OCI-LY7 (cell line): ENCODE measurements around the gene SPEF1. TPM values are rescaled to one million over a fixed set of nuclear protein-coding genes. Genes with fewer than 3 reads are reported as not detected.

Experiments
- BruUV-seq: library from RNA; stranded (reverse); fragments of 400-500 nt; replicated peaks from 2 replicates; lab custom pipeline; 2021; lab: Mats Ljungman, UMichigan
- CTCF ChIA-PET: fragments of 300-600 bp; sonication (Branson Sonifier 250); formaldehyde crosslinking; loops from one replicate; lab custom pipeline; 2022; ENCODE audit warnings: antibody characterized with exemption; ENCODE audit not compliant: unreplicated experiment; lab: Charles Lee
- POLR2A ChIA-PET: fragments of 300-600 bp; sonication (Branson Sonifier 250); formaldehyde crosslinking; loops from one replicate; lab custom pipeline; 2022; ENCODE audit warnings: antibody characterized with exemption; lab: Charles Lee
- DNase-seq: peaks from one replicate; pipeline ENCODE4 v3.0.0-alpha.2; 2015; ENCODE audit warnings: low spot score
- H2AFZ ChIP-seq: fragments of 200-600 bp; sonication (generic), shearing (Covaris generic); 2 replicates; pipeline ENCODE4 v1.6.1; 2014; ENCODE audit warnings: mild to moderate bottlenecking, antibody characterized with exemption, low read length, moderate library complexity
- H3K27ac ChIP-seq: fragments of 200-600 bp; sonication (generic); 2 replicates; pipeline ENCODE4 v1.5.1; 2014; ENCODE audit warnings: mixed run types, low read depth, mild to moderate bottlenecking, moderate library complexity, low read length, inconsistent platforms; ENCODE audit not compliant: poor library complexity, severe bottlenecking
- H3K36me3 ChIP-seq: fragments of 200-600 bp; sonication (generic); 2 replicates; pipeline ENCODE4 v1.6.1; 2014; ENCODE audit warnings: mild to moderate bottlenecking, antibody characterized with exemption, low read length, moderate library complexity, mixed read lengths; ENCODE audit not compliant: insufficient read depth
- H3K4me1 ChIP-seq: fragments of 200-600 bp; sonication (generic); 2 replicates; pipeline ENCODE4 v1.5.1; 2014; ENCODE audit warnings: mild to moderate bottlenecking, low read length; ENCODE audit not compliant: insufficient read depth, poor library complexity, severe bottlenecking
- H3K4me2 ChIP-seq: fragments of 200-600 bp; sonication (generic); 2 replicates; pipeline ENCODE4 v1.6.1; 2014; ENCODE audit warnings: mild to moderate bottlenecking, low read length
- H3K4me3 ChIP-seq: fragments of 200-600 bp; sonication (generic); 2 replicates; pipeline ENCODE4 v1.5.1; 2014; ENCODE audit warnings: mild to moderate bottlenecking, low read depth, low read length; ENCODE audit not compliant: poor library complexity, severe bottlenecking
- H3K79me2 ChIP-seq: fragments of 200-600 bp; sonication (generic); 2 replicates; pipeline ENCODE4 v1.6.1; 2016; ENCODE audit warnings: low read depth, mild to moderate bottlenecking, low read length, moderate library complexity, mixed read lengths; ENCODE audit not compliant: insufficient read depth
- H3K9me2 ChIP-seq: fragments of 200-600 bp; sonication (generic); 2 replicates; pipeline ENCODE4 v1.6.1; 2016; ENCODE audit warnings: mild to moderate bottlenecking, low read length, mixed read lengths; ENCODE audit not compliant: insufficient read depth
- H3K9me3 ChIP-seq: fragments of 200-600 bp; sonication (generic); 2 replicates; pipeline ENCODE4 v1.6.1; 2014; ENCODE audit warnings: mild to moderate bottlenecking, mixed run types, low read length, mixed read lengths
- H4K20me1 ChIP-seq: fragments of 200-600 bp; sonication (generic); 2 replicates; pipeline ENCODE4 v1.6.1; 2014; ENCODE audit warnings: mild to moderate bottlenecking, antibody characterized with exemption, low read length, moderate library complexity, mixed read lengths; ENCODE audit not compliant: insufficient read depth
- CTCF ChIP-seq: fragments of 200-600 bp; sonication (generic); conservative IDR thresholded peaks from 2 replicates; pipeline ENCODE4 v1.5.1; 2014; ENCODE audit warnings: mild to moderate bottlenecking, antibody characterized with exemption, low read length, moderate library complexity, mixed read lengths
- EZH2phosphoT487 ChIP-seq: fragments of 200-600 bp; sonication (generic); IDR thresholded peaks from 2 replicates; pipeline ENCODE4 v1.6.1; 2018; ENCODE audit warnings: low read depth, borderline replicate concordance, mild to moderate bottlenecking, mixed run types, antibody characterized with exemption, low read length, moderate library complexity, mixed read lengths
- intact Hi-C: fragments of 100-400 bp; cut with micrococcal nuclease; formaldehyde crosslinking; loops from one replicate; pipeline ENCODE4 v1.10.0; 2022; ENCODE audit not compliant: unreplicated experiment
- total RNA-seq, 2 experiments: library from RNA; depleted of rRNA in 1 of 2; stranded (reverse); fragments of >200 nt in 1 of 2; shearing (Covaris generic) in 1 of 2; gene quantifications; 2 replicates each; pipeline ENCODE4 v1.2.3, GENCODE V29; 2014 to 2022

SPEF1 gene
- total RNA-seq, 2 experiments from 2014 or later, result 0.09 to 0.27 TPM

DNA sequence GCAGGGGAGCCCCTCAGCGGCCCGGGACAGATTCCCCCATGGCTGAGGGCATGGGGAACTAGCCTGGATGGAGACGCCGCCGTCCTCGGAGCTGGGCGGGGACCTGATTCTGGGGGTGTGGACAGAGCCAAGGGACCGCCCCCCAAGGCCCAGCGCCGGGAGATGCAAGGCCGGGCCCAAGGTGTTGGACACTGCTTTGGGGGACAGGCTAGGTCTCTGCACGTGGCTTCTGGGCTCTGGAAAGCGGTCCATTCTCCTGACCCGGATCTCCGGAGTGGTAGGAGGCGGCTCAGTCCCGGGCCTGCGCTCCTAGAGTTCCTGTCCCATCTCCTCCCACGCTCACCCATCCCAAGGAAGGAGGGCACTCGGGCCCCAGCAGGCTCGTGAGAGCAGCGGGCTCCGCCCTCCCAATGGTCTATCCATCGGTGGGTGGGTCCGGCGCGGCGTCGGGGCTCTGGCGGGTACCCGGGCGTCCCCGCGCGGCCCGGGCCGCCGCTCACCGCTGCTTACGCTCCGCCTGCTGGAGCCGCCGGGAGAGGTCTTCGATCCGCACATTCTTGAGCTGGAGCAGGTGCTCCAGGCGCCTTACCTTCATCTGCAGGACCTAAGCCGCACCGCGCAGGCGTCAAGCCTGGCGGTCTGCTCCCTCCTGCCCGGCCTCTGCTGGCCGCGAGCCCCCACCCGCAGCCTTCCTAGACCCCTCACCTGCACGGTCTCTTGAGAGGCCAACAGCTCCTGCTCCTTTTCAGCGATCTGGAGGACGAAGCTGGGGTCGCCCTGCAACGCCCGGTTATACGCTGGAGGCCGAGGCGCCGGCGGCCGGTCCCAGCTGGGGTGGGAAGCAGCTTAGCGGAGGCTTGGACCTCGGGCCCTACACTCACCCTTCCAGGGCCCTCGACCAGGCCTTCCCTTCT is 3.3 kb downstream of the SPEF1 start:
- no peaks in the 10 kb centered on the region for H3K9me3 ChIP-seq
- no peak overlapping the region for H2AFZ ChIP-seq
- intact Hi-C loops, result no loop called here
- no peaks in the 10 kb centered on the region for H3K36me3 ChIP-seq
- CTCF ChIA-PET, result no interaction called here
- H3K4me1 ChIP-seq, result peaks cover 10% of the 10 kb centered on the region
- H3K4me3 ChIP-seq, result no peak overlapping the region
- H4K20me1 ChIP-seq, result no peaks in the 10 kb centered on the region; the same call in 1 of the 2 replicates
- no TSS peak for BruUV-seq
- no peak overlapping the region for H3K27ac ChIP-seq
- H3K9me2 ChIP-seq, result no peaks in the 10 kb centered on the region
- no peaks in the 10 kb centered on the region for H3K79me2 ChIP-seq
- POLR2A ChIA-PET, result interaction anchor here (0.6 kb wide), 1 partner anchor 1936 kb away, joined by 5 read pairs; no protein-coding TSS in a partner anchor
- no peak for TF ChIP-seq CTCF
- TF ChIP-seq EZH2phosphoT487, result no peak
- H3K4me2 ChIP-seq, result peak overlapping the region; percentile 31; the same call in 1 of the 2 replicates
- no peak for DNase-seq

DNA sequence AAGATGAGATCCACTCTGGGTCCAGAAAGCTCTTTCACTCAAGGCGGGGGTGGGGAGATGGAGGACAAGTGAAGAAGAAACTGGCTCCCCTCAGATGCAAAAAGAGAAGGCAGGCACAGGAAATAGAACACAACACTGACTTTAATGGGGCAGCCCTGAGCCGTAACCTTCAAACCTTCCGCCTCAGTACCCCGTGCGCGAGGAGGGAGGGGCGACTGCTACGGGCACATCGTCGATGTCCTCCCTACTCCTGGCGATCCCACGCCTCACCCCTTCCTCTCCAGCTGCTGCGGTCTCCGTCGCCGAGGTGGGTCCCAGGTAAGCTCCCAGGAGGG is 3.9 kb downstream of the SPEF1 start:
- no peak overlapping the region for H3K27ac ChIP-seq
- intact Hi-C loops, result no loop called here
- no peaks in the 10 kb centered on the region for H3K9me3 ChIP-seq
- no TSS peak for BruUV-seq
- TF ChIP-seq EZH2phosphoT487 (no peak), CTCF (no peak)
- H3K79me2 ChIP-seq, result no peaks in the 10 kb centered on the region
- no peak for DNase-seq
- peaks cover 10% of the 10 kb centered on the region for H3K4me1 ChIP-seq
- peak overlapping the region; percentile 16; the same call in 1 of the 2 replicates for H3K4me2 ChIP-seq
- H4K20me1 ChIP-seq, result no peaks in the 10 kb centered on the region
- ChIA-PET POLR2A (interaction anchor here (0.6 kb wide), 1 partner anchor 1937 kb away, joined by 5 read pairs; no protein-coding TSS in a partner anchor), CTCF (no interaction called here)
- no peak overlapping the region for H2AFZ ChIP-seq
- H3K9me2 ChIP-seq, result no peaks in the 10 kb centered on the region
- no peak overlapping the region for H3K4me3 ChIP-seq
- no peaks in the 10 kb centered on the region for H3K36me3 ChIP-seq

DNA sequence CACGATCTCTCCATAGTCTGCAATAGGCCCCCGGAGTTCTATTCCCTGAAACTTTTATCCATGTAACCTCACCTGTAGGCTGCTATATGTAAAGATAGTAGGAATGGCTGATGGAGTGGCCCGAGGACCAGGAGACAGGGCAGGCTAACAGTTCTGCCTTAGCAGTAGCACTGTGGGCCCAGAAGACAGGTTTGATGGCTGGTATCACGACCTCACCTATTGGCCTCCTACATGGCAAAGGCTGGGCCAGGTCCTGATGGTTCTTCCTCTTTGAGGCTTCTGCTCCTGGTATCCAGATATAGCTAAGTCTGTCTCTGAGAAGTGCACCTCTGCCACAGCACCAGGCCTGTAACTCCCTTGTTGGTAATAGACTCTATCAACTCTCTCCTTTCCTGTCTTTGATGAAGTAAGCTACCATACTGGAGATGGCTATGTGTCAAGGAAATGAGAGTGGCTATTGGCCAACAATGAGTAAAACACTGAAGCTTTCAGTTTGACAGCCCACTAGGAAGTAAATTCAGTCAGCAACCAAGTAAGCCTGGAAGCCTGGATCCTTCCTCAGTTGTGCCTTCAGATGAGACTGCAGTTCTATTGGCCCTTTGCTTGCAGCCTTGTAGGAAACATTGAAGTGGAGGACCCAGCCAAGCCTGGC is 5.7 kb downstream of the SPEF1 start:
- intact Hi-C loops, result no loop called here
- no peaks in the 10 kb centered on the region for H3K36me3 ChIP-seq
- CTCF ChIA-PET, result no interaction called here
- POLR2A ChIA-PET, result no interaction called here
- no peak overlapping the region for H2AFZ ChIP-seq
- TF ChIP-seq EZH2phosphoT487 (no peak), CTCF (no peak)
- no peak overlapping the region for H3K4me3 ChIP-seq
- H3K9me3 ChIP-seq, result no peaks in the 10 kb centered on the region
- no peaks in the 10 kb centered on the region for H3K9me2 ChIP-seq
- H3K27ac ChIP-seq, result no peak overlapping the region
- no TSS peak for BruUV-seq
- no peak overlapping the region for H3K4me2 ChIP-seq
- no peaks in the 10 kb centered on the region for H4K20me1 ChIP-seq
- H3K4me1 ChIP-seq, result peaks cover 3% of the 10 kb centered on the region
- DNase-seq, result no peak
- H3K79me2 ChIP-seq, result no peaks in the 10 kb centered on the region
